H1 (cell line): Measurements from ENCODE around the gene FBXW5.

ENCODE experiments used
- BACH1 ChIP-seq: IDR thresholded peaks from 2 replicates; pipeline ENCODE4 v1.6.1; 2012; ENCODE audit warnings: low read length, improper control_type of control experiment
- CHD2 ChIP-seq: IDR thresholded peaks from 2 replicates; pipeline ENCODE4 v1.6.1; 2012; ENCODE audit warnings: low read length, improper control_type of control experiment
- EP300 ChIP-seq, 2 experiments: IDR thresholded peaks; 1 replicate in 1 of 2; 2 replicates in 1 of 2; pipeline ENCODE4 v1.6.1; 2011 to 2012; ENCODE audit warnings: low read depth in 2 of 2, low read length in 2 of 2, mild to moderate bottlenecking in 2 of 2, borderline replicate concordance in 1 of 2, inconsistent platforms in 1 of 2, moderate library complexity in 1 of 2
- MAFK ChIP-seq: IDR thresholded peaks from 2 replicates; pipeline ENCODE4 v1.6.1; 2012; ENCODE audit warnings: low read depth, mild to moderate bottlenecking, improper control_type of control experiment, low read length
- POLR2A ChIP-seq, 2 experiments: IDR thresholded peaks; 1 replicate in 1 of 2; 2 replicates in 1 of 2; pipeline ENCODE4 v1.6.1; 2011; ENCODE audit warnings: low read depth in 2 of 2, low read length in 2 of 2, mild to moderate bottlenecking in 2 of 2; ENCODE audit errors: control extremely low read depth in 1 of 2
- RAD21 ChIP-seq, 2 experiments: IDR thresholded peaks in 1 of 2; conservative IDR thresholded peaks in 1 of 2; 2 replicates each; pipeline ENCODE4 v1.6.1; 2011; ENCODE audit warnings: low read depth in 2 of 2, low read length in 2 of 2, improper control_type of control experiment in 1 of 2, inconsistent platforms in 1 of 2, mild to moderate bottlenecking in 1 of 2, moderate library complexity in 1 of 2
- SP1 ChIP-seq: IDR thresholded peaks from 2 replicates; pipeline ENCODE4 v1.6.1; 2011; ENCODE audit warnings: low read depth, low read length
- SP2 ChIP-seq: IDR thresholded peaks from 2 replicates; pipeline ENCODE4 v1.6.1; 2012; ENCODE audit warnings: mild to moderate bottlenecking, low read length, inconsistent platforms
- TAF1 ChIP-seq: IDR thresholded peaks from 2 replicates; pipeline ENCODE4 v1.6.1; 2011; ENCODE audit warnings: mild to moderate bottlenecking, low read depth, low read length
- YY1 ChIP-seq: IDR thresholded peaks from 2 replicates; pipeline ENCODE4 v1.6.1; 2011; ENCODE audit warnings: low read depth, mild to moderate bottlenecking, low read length
- ZNF274 ChIP-seq: IDR thresholded peaks from 2 replicates; pipeline ENCODE4 v1.7.0; 2012; ENCODE audit warnings: low read length, borderline replicate concordance; ENCODE audit errors: extremely low read depth
- TF ChIP-seq, protein P1 (sequence below): fragments of 300-600 bp; sonication (generic); IDR thresholded peaks from 2 replicates; pipeline ENCODE4 v1.7.1; 2012; ENCODE audit warnings: low read length, moderate library complexity, mild to moderate bottlenecking, inconsistent platforms; ENCODE audit not compliant: insufficient replicate concordance
- TF ChIP-seq, protein P2 (sequence below), 3 experiments: IDR thresholded peaks; 1 replicate in 2 of 3; 2 replicates in 1 of 3; pipeline versions ENCODE4 v1.5.1 to v1.6.1; 2011; ENCODE audit warnings: low read length in 3 of 3, mild to moderate bottlenecking in 3 of 3, inconsistent platforms in 2 of 3, low read depth in 1 of 3, moderate library complexity in 1 of 3; ENCODE audit not compliant: insufficient read depth in 1 of 3; ENCODE audit errors: control extremely low read depth in 1 of 3

DNA sequence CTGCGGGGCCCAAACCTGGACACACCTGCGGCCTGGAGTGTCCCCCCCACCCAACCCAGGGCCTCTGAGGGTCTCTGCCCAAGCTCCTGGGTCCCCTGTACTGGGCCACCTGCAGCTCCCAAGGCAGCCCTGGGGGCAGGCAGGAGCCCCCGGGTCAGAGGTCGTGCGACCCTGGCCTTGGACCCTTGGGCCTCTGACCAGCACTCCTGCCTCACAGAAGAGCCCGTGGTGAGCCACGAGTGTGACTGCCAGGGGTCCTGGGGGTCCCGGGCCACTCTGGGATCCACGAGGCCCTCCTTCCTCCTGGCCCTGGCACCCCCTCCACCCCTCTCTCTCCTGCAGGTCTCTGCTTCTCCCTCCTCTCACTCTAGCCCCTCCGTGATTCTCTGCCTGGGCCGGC is 27.8 kb upstream of the FBXW5 start:
- no peak for TF ChIP-seq POLR2A (IDR thresholded peaks at IDR 0.05; ENCODE audit: control extremely low read depth in 1 of 2, low read depth in 2 of 2, low read length in 2 of 2)
- no peak for TF ChIP-seq BACH1
- no peak for TF ChIP-seq ZNF274
- TF ChIP-seq, protein P1, sequence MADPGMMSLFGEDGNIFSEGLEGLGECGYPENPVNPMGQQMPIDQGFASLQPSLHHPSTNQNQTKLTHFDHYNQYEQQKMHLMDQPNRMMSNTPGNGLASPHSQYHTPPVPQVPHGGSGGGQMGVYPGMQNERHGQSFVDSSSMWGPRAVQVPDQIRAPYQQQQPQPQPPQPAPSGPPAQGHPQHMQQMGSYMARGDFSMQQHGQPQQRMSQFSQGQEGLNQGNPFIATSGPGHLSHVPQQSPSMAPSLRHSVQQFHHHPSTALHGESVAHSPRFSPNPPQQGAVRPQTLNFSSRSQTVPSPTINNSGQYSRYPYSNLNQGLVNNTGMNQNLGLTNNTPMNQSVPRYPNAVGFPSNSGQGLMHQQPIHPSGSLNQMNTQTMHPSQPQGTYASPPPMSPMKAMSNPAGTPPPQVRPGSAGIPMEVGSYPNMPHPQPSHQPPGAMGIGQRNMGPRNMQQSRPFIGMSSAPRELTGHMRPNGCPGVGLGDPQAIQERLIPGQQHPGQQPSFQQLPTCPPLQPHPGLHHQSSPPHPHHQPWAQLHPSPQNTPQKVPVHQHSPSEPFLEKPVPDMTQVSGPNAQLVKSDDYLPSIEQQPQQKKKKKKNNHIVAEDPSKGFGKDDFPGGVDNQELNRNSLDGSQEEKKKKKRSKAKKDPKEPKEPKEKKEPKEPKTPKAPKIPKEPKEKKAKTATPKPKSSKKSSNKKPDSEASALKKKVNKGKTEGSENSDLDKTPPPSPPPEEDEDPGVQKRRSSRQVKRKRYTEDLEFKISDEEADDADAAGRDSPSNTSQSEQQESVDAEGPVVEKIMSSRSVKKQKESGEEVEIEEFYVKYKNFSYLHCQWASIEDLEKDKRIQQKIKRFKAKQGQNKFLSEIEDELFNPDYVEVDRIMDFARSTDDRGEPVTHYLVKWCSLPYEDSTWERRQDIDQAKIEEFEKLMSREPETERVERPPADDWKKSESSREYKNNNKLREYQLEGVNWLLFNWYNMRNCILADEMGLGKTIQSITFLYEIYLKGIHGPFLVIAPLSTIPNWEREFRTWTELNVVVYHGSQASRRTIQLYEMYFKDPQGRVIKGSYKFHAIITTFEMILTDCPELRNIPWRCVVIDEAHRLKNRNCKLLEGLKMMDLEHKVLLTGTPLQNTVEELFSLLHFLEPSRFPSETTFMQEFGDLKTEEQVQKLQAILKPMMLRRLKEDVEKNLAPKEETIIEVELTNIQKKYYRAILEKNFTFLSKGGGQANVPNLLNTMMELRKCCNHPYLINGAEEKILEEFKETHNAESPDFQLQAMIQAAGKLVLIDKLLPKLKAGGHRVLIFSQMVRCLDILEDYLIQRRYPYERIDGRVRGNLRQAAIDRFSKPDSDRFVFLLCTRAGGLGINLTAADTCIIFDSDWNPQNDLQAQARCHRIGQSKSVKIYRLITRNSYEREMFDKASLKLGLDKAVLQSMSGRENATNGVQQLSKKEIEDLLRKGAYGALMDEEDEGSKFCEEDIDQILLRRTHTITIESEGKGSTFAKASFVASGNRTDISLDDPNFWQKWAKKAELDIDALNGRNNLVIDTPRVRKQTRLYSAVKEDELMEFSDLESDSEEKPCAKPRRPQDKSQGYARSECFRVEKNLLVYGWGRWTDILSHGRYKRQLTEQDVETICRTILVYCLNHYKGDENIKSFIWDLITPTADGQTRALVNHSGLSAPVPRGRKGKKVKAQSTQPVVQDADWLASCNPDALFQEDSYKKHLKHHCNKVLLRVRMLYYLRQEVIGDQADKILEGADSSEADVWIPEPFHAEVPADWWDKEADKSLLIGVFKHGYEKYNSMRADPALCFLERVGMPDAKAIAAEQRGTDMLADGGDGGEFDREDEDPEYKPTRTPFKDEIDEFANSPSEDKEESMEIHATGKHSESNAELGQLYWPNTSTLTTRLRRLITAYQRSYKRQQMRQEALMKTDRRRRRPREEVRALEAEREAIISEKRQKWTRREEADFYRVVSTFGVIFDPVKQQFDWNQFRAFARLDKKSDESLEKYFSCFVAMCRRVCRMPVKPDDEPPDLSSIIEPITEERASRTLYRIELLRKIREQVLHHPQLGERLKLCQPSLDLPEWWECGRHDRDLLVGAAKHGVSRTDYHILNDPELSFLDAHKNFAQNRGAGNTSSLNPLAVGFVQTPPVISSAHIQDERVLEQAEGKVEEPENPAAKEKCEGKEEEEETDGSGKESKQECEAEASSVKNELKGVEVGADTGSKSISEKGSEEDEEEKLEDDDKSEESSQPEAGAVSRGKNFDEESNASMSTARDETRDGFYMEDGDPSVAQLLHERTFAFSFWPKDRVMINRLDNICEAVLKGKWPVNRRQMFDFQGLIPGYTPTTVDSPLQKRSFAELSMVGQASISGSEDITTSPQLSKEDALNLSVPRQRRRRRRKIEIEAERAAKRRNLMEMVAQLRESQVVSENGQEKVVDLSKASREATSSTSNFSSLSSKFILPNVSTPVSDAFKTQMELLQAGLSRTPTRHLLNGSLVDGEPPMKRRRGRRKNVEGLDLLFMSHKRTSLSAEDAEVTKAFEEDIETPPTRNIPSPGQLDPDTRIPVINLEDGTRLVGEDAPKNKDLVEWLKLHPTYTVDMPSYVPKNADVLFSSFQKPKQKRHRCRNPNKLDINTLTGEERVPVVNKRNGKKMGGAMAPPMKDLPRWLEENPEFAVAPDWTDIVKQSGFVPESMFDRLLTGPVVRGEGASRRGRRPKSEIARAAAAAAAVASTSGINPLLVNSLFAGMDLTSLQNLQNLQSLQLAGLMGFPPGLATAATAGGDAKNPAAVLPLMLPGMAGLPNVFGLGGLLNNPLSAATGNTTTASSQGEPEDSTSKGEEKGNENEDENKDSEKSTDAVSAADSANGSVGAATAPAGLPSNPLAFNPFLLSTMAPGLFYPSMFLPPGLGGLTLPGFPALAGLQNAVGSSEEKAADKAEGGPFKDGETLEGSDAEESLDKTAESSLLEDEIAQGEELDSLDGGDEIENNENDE = no peak
- TF ChIP-seq MAFK = no peak
- no peak for TF ChIP-seq EP300 (IDR thresholded peaks at IDR 0.05; ENCODE audit: borderline replicate concordance in 1 of 2, low read depth in 2 of 2, low read length in 2 of 2)
- TF ChIP-seq CHD2 = no peak
- TF ChIP-seq, protein P2, sequence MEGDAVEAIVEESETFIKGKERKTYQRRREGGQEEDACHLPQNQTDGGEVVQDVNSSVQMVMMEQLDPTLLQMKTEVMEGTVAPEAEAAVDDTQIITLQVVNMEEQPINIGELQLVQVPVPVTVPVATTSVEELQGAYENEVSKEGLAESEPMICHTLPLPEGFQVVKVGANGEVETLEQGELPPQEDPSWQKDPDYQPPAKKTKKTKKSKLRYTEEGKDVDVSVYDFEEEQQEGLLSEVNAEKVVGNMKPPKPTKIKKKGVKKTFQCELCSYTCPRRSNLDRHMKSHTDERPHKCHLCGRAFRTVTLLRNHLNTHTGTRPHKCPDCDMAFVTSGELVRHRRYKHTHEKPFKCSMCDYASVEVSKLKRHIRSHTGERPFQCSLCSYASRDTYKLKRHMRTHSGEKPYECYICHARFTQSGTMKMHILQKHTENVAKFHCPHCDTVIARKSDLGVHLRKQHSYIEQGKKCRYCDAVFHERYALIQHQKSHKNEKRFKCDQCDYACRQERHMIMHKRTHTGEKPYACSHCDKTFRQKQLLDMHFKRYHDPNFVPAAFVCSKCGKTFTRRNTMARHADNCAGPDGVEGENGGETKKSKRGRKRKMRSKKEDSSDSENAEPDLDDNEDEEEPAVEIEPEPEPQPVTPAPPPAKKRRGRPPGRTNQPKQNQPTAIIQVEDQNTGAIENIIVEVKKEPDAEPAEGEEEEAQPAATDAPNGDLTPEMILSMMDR (IDR thresholded peaks at IDR 0.05; ENCODE audit: control extremely low read depth in 1 of 3, insufficient read depth in 1 of 3, low read depth in 1 of 3, low read length in 3 of 3) = no peak
- no peak for TF ChIP-seq SP1
- TF ChIP-seq TAF1 = no peak
- TF ChIP-seq YY1 = no peak
- TF ChIP-seq SP2 = no peak
- TF ChIP-seq RAD21 (IDR thresholded peaks at IDR 0.05 in 1 of 2, conservative IDR thresholded peaks at IDR 0.05 in 1 of 2; ENCODE audit: low read depth in 2 of 2, low read length in 2 of 2) = no peak
